ENCODE measurements around the gene IMPDH1. TPM values are rescaled to one million over a fixed set of nuclear protein-coding genes. Genes with fewer than 3 reads are reported as not detected.
A peak's percentile ranks its signal among the peaks of the same experiment; 100 is the strongest.

Gene IMPDH1
- total RNA-seq, 1 donor from 2014 or later: 53.4 TPM

GRCh38 chr7:128450409-128450808 lies 40.6 kb upstream of the IMPDH1 start:
- Histone ChIP-seq H3K4me3 (ENCODE audit: low read depth, low read length) (no peak overlapping the region), H3K27me3 (ENCODE audit: control insufficient read depth, insufficient read depth, low read length) (no peaks in the 10 kb centered on the region), H3K36me3 (ENCODE audit: control insufficient read depth, insufficient read depth, low read length) (no peaks in the 10 kb centered on the region)
- DNase-seq (ENCODE audit: low read depth) (no peak), FAIRE-seq (no peak)
- no peak for TF ChIP-seq CTCF (IDR thresholded peaks at IDR 0.05; ENCODE audit: insufficient read depth, low read length, severe bottlenecking)

- TF ChIP-seq CTCF (IDR thresholded peaks at IDR 0.05; ENCODE audit: insufficient read depth, low read length, severe bottlenecking): no peak
- FAIRE-seq (no peak), DNase-seq (ENCODE audit: low read depth) (no peak)
- H3K27me3 ChIP-seq (ENCODE audit: control insufficient read depth, insufficient read depth, low read length): no peaks in the 10 kb centered on the region
- H3K4me3 ChIP-seq (ENCODE audit: low read depth, low read length): no peak overlapping the region
- no peaks in the 10 kb centered on the region for H3K36me3 ChIP-seq (ENCODE audit: control insufficient read depth, insufficient read depth, low read length)
These were observed 39.0 kb upstream of the IMPDH1 start for GRCh38 chr7:128448751-128449302.

- H3K27me3 ChIP-seq (ENCODE audit: control insufficient read depth, insufficient read depth, low read length): no peaks in the 10 kb centered on the region
- FAIRE-seq (no peak), DNase-seq (ENCODE audit: low read depth) (no peak)
- no peak overlapping the region for H3K4me3 ChIP-seq (ENCODE audit: low read depth, low read length)
- H3K36me3 ChIP-seq (ENCODE audit: control insufficient read depth, insufficient read depth, low read length): no peaks in the 10 kb centered on the region
- TF ChIP-seq CTCF (IDR thresholded peaks at IDR 0.05; ENCODE audit: insufficient read depth, low read length, severe bottlenecking): no peak
These were observed 38.3 kb upstream of the IMPDH1 start for GRCh38 chr7:128447941-128448564.

GRCh38 chr7:128446306-128446705 lies 36.5 kb upstream of the IMPDH1 start:
- FAIRE-seq (no peak), DNase-seq (ENCODE audit: low read depth) (no peak)
- H3K36me3 ChIP-seq (ENCODE audit: control insufficient read depth, insufficient read depth, low read length): no peaks in the 10 kb centered on the region
- no peak overlapping the region for H3K4me3 ChIP-seq (ENCODE audit: low read depth, low read length)
- no peaks in the 10 kb centered on the region for H3K27me3 ChIP-seq (ENCODE audit: control insufficient read depth, insufficient read depth, low read length)
- TF ChIP-seq CTCF (IDR thresholded peaks at IDR 0.05; ENCODE audit: insufficient read depth, low read length, severe bottlenecking): no peak

- H3K36me3 ChIP-seq (ENCODE audit: control insufficient read depth, insufficient read depth, low read length): no peaks in the 10 kb centered on the region
- no peaks in the 10 kb centered on the region for H3K27me3 ChIP-seq (ENCODE audit: control insufficient read depth, insufficient read depth, low read length)
- DNase-seq (ENCODE audit: low read depth) (peak; percentile 55), FAIRE-seq (no peak)
- TF ChIP-seq CTCF (IDR thresholded peaks at IDR 0.05; ENCODE audit: insufficient read depth, low read length, severe bottlenecking): no peak
- no peak overlapping the region for H3K4me3 ChIP-seq (ENCODE audit: low read depth, low read length)
These were observed 34.2 kb upstream of the IMPDH1 start for GRCh38 chr7:128443831-128444600.
